Prostate gland (tissue), 2 donors: ENCODE measurements around the gene SPSB4. TPM values are rescaled to one million over a fixed set of nuclear protein-coding genes. Genes with fewer than 3 reads are reported as not detected.
A peak's percentile ranks its signal among the peaks of the same experiment; 100 is the strongest.

Source experiments
- DNase-seq: peaks from one replicate; pipeline ENCODE4 v3.0.0-alpha.2; 2019; ENCODE audit warnings: low spot score
- H3K27ac ChIP-seq, 2 donors: fragments of 200-600 bp; sonication (generic); 2 replicates each; pipeline ENCODE4 v1.5.1; 2017 to 2019
- H3K27me3 ChIP-seq: fragments of 200-600 bp; sonication (generic); replicated peaks from 2 replicates; pipeline ENCODE4 v1.5.1; 2019; ENCODE audit not compliant: insufficient read depth
- H3K36me3 ChIP-seq, 2 donors: fragments of 200-600 bp; sonication (generic); 1 replicate in 1 of 2; 2 replicates in 1 of 2; pipeline versions ENCODE4 v1.5.1 to v1.8.1; 2017 to 2019
- H3K4me1 ChIP-seq: fragments of 200-600 bp; sonication (generic); replicated peaks from 2 replicates; pipeline ENCODE4 v1.5.1; 2019
- H3K4me3 ChIP-seq, 2 donors: fragments of 200-600 bp; sonication (generic); 2 replicates each; pipeline ENCODE4 v1.5.1; 2017 to 2019
- H3K9me3 ChIP-seq: fragments of 200-600 bp; sonication (generic); 2 replicates; pipeline ENCODE4 v1.5.1; 2017
- POLR2A ChIP-seq: fragments of 450-650 bp; IDR thresholded peaks from one replicate; pipeline ENCODE4 v1.6.1; 2016; ENCODE audit warnings: antibody characterized with exemption, mild to moderate bottlenecking
- POLR2AphosphoS5 ChIP-seq: sonication (generic); formaldehyde crosslinking; IDR thresholded peaks from one replicate; pipeline ENCODE4 v1.6.1; 2017; ENCODE audit warnings: antibody characterized with exemption
- WGBS: methylation state at CpG from one replicate; pipeline ENCODE4 v1.1.5; 2018; 5-methylcytosine and 5-hydroxymethylcytosine counted together
- intact Hi-C: fragments of 100-400 bp; cut with DNase I; formaldehyde crosslinking; loops from one replicate; pipeline ENCODE4 v1.14.2; 2022
- total RNA-seq, 2 donors: library from RNA; depleted of rRNA; stranded (reverse); fragments of >200 nt; gene quantifications; one replicate each; pipeline ENCODE4 v1.1.0, GENCODE V29; 2016
- TF ChIP-seq, protein P1 (sequence below), 4 experiments: fragments of 200-600 bp in 2 of 4; fragments of 450-650 bp in 2 of 4; sonication (generic) in 2 of 4; IDR thresholded peaks; 1 replicate in 3 of 4; 2 replicates in 1 of 4; pipeline ENCODE4 v1.5.1; 2016 to 2019; ENCODE audit warnings: antibody characterized with exemption in 4 of 4, mild to moderate bottlenecking in 2 of 4, moderate library complexity in 2 of 4

SPSB4 gene
- 1 to 10 TPM in 1 of 2 donors, not detected in 1; 1.0 TPM for total RNA-seq

DNA sequence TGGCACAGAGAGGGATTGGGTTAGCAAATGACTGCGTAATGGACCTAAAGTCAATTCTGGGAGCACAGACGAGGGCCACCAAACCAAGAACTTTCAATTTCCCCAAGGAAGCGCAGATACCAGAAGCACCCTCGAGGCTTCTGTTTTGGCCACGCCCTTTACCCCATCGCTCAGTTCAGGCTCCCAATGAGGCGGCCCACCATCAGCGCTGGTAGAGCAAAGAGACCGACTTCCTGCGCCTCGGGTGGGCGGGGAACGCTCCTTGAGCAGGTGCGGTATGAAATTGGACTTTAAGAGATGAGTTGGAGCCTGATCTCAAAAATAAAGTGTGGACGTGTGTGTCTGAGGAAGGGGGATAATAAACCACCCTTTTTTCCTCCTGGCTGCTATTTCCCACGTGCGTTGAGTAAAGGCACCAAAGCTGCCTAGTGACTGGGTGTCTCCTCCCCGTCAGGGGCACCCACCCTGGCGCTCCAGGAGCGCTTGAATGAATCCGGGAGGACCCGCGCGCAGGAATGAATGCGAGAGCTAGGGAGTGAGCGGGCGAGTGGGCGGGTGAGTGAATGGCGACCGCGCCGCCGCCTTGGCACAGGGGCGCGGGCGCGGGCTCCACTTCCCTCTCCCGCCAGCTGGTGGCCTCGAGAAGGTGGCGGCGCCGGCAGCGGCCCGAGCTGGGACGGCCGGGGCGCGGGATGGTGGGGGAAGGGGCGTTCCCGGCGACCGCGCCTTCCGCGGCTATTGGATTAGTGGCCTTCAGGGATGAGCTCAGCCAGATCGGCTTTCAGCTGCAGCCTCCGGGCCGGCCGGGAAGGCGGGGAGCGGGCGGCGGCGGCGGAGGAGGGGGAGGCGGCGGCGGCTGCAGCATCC is at the start of gene SPSB4:
TSS of gene SPSB4 (plus strand) at position 772 of the 867 bp plus-strand sequence. CDS start 14,758 bp downstream, outside the sequence.
- Histone ChIP-seq H3K27me3 (peaks cover 7% of the 10 kb centered on the region), H3K36me3 (no peaks in the 10 kb centered on the region), H3K9me3 (no peaks in the 10 kb centered on the region), H3K4me3 (peak within 1 kb of the TSS; percentile 12 to 21), H3K27ac (no peak within 1 kb of the TSS), H3K4me1 (peaks cover 6% of the 10 kb centered on the region)
- no peak for DNase-seq
- intact Hi-C loops = loop anchor here (2.0 kb wide), 1 partner anchor 54 kb away; no protein-coding TSS in a partner anchor
- TF ChIP-seq, protein P1, sequence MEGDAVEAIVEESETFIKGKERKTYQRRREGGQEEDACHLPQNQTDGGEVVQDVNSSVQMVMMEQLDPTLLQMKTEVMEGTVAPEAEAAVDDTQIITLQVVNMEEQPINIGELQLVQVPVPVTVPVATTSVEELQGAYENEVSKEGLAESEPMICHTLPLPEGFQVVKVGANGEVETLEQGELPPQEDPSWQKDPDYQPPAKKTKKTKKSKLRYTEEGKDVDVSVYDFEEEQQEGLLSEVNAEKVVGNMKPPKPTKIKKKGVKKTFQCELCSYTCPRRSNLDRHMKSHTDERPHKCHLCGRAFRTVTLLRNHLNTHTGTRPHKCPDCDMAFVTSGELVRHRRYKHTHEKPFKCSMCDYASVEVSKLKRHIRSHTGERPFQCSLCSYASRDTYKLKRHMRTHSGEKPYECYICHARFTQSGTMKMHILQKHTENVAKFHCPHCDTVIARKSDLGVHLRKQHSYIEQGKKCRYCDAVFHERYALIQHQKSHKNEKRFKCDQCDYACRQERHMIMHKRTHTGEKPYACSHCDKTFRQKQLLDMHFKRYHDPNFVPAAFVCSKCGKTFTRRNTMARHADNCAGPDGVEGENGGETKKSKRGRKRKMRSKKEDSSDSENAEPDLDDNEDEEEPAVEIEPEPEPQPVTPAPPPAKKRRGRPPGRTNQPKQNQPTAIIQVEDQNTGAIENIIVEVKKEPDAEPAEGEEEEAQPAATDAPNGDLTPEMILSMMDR (IDR thresholded peaks at IDR 0.05) = peak in 1 of 4 experiments; percentile 6
- TF ChIP-seq POLR2AphosphoS5 (no peak), POLR2A (no peak)
- WGBS = 7% methylated on average over 67 of the region's 68 CpGs

GRCh38 chr3:141006344-141006743 is 44.8 kb upstream of the SPSB4 start:
- Histone ChIP-seq H3K27me3 (no peaks in the 10 kb centered on the region), H3K9me3 (no peaks in the 10 kb centered on the region), H3K36me3 (no peaks in the 10 kb centered on the region), H3K27ac (no peak overlapping the region), H3K4me1 (no peaks in the 10 kb centered on the region), H3K4me3 (no peak overlapping the region)
- intact Hi-C loops = no loop called here
- 85% methylated on average over 1 of the region's 1 CpG for whole genome bisulfite sequencing
- no peak for DNase-seq
- TF ChIP-seq POLR2AphosphoS5 (no peak), POLR2A (no peak)
- TF ChIP-seq, protein P1 (IDR thresholded peaks at IDR 0.05) = no peak

DNA sequence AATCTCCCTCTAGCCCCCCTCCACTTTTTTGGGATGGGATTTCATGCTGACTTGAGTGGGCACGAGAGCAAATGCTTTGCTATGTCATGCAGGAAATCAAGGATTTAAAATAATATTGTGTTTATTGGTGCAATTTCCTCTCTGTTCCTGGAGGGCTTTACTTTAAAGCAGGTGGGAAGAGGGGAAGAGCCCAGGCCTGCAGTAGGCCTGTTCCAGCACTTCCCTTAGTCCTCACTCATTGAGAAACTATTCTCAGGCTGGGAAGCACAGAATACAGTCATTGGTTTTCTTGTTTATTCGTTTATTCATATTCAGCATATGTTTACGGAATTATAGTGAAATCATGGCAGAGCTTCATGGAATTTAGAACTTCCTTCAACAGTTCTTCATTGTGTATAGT is 41.7 kb upstream of the SPSB4 start:
- H3K27me3 ChIP-seq = no peaks in the 10 kb centered on the region
- intact Hi-C loops = no loop called here
- H3K4me3 ChIP-seq = no peak overlapping the region
- WGBS = 85% methylated on average over 3 of the region's 3 CpGs
- H3K36me3 ChIP-seq = no peaks in the 10 kb centered on the region
- TF ChIP-seq, protein P1 (IDR thresholded peaks at IDR 0.05) = no peak
- no peak for TF ChIP-seq POLR2A
- TF ChIP-seq POLR2AphosphoS5 = no peak
- DNase-seq = no peak
- H3K9me3 ChIP-seq = no peaks in the 10 kb centered on the region
- H3K27ac ChIP-seq = no peak overlapping the region
- H3K4me1 ChIP-seq = no peaks in the 10 kb centered on the region

DNA sequence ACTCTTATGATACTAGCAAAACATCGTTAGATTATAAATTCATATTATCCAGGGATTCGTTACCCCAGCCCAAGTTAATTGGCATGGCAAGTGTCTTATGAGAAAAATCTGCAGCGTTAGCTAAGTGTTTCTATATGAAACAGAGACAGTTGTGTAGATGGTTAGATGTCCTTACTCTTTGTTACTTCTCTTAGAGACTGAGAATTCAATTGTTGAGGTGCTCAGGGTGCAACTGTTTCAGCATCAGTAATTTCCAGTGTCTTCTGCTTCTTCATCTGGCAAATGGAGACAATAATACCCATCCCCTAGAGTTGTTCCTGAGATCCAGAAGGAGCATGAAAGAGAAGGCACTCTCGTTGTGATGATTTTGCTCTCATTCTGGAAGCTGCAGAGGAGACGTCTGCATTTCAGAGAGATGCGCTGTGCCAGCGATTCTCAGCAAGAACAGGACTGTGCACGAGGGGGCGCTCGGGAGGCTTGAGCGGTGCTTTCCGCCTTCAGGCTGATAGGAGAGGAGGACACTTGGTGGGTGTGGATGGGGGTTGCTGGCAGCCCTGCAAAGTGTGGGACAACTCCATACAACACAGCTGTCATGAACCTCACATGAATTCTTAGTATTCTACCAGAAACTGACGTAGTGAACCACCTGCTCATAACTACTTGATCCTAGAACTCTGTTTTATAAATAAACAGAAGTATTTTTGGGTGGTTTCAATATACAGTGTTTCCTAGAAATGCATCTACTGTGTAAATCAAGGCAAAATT is 39.7 kb upstream of the SPSB4 start:
- no peak overlapping the region for H3K27ac ChIP-seq
- H3K9me3 ChIP-seq = no peaks in the 10 kb centered on the region
- H3K27me3 ChIP-seq = no peaks in the 10 kb centered on the region
- TF ChIP-seq POLR2A = no peak
- TF ChIP-seq POLR2AphosphoS5 = no peak
- TF ChIP-seq, protein P1 (IDR thresholded peaks at IDR 0.05) = peak in 3 of 4 experiments; percentile 49 to 65 (median 61)
- H3K4me3 ChIP-seq = no peak overlapping the region
- WGBS = 18% methylated on average over 13 of the region's 13 CpGs
- intact Hi-C loops = no loop called here
- H3K36me3 ChIP-seq = no peaks in the 10 kb centered on the region
- DNase-seq = peak; percentile 51
- H3K4me1 ChIP-seq = no peaks in the 10 kb centered on the region
